Trophoblast cell (in vitro differentiated cells and primary cell): ENCODE data around the gene MYBPH.

Source experiments
- DNase-seq, 2 donors: peaks; one replicate each; pipeline ENCODE4 v3.0.0-alpha.2; 2016
- H2AFZ ChIP-seq: 2 replicates; pipeline ENCODE4 v1.6.1; 2013; ENCODE audit warnings: low read length, moderate library complexity, mild to moderate bottlenecking; ENCODE audit not compliant: insufficient read depth, poor library complexity
- H2AK5ac ChIP-seq: 2 replicates; pipeline ENCODE4 v1.6.1; 2013; ENCODE audit warnings: mild to moderate bottlenecking, low read length
- H2BK120ac ChIP-seq: 2 replicates; pipeline ENCODE4 v1.6.1; 2013; ENCODE audit warnings: low read length, mild to moderate bottlenecking, moderate library complexity; ENCODE audit not compliant: insufficient read depth, poor library complexity
- H2BK12ac ChIP-seq: 2 replicates; pipeline ENCODE4 v1.6.1; 2013; ENCODE audit warnings: mild to moderate bottlenecking, low read length, moderate library complexity
- H2BK5ac ChIP-seq: 2 replicates; pipeline ENCODE4 v1.6.1; 2013; ENCODE audit warnings: low read length, low read depth, moderate library complexity, mild to moderate bottlenecking; ENCODE audit not compliant: poor library complexity
- H3K14ac ChIP-seq: 2 replicates; pipeline ENCODE4 v1.6.1; 2013; ENCODE audit warnings: mild to moderate bottlenecking, low read length
- H3K18ac ChIP-seq: 2 replicates; pipeline ENCODE4 v1.6.1; 2013; ENCODE audit warnings: mild to moderate bottlenecking, low read length
- H3K23ac ChIP-seq: 2 replicates; pipeline ENCODE4 v1.6.1; 2013; ENCODE audit warnings: low read length
- H3K27ac ChIP-seq: 2 replicates; pipeline ENCODE4 v1.5.1; 2013; ENCODE audit warnings: low read depth, mild to moderate bottlenecking, inconsistent platforms, low read length, moderate library complexity
- H3K27me3 ChIP-seq: 2 replicates; pipeline ENCODE4 v1.6.1; 2013; ENCODE audit warnings: inconsistent platforms, mild to moderate bottlenecking, low read length, moderate library complexity; ENCODE audit not compliant: insufficient read depth
- H3K36me3 ChIP-seq, 2 experiments: 1 replicate in 1 of 2; 2 replicates in 1 of 2; pipeline ENCODE4 v1.6.1; 2013; ENCODE audit warnings: low read length in 2 of 2, mild to moderate bottlenecking in 2 of 2, moderate library complexity in 1 of 2; ENCODE audit not compliant: insufficient read depth in 2 of 2, control insufficient read depth in 1 of 2
- H3K4ac ChIP-seq: 2 replicates; pipeline ENCODE4 v1.6.1; 2013; ENCODE audit warnings: low read depth, mild to moderate bottlenecking, low read length, moderate library complexity
- H3K4me1 ChIP-seq, 2 experiments: 1 replicate in 1 of 2; 2 replicates in 1 of 2; pipeline ENCODE4 v1.6.1; 2013; ENCODE audit warnings: low read length in 2 of 2, mild to moderate bottlenecking in 2 of 2, moderate library complexity in 1 of 2; ENCODE audit not compliant: insufficient read depth in 2 of 2, control insufficient read depth in 1 of 2
- H3K4me2 ChIP-seq: 2 replicates; pipeline ENCODE4 v1.6.1; 2013; ENCODE audit warnings: inconsistent platforms, mild to moderate bottlenecking, low read length, moderate library complexity
- H3K4me3 ChIP-seq: 2 replicates; pipeline ENCODE4 v1.5.1; 2013; ENCODE audit warnings: mild to moderate bottlenecking, low read depth, low read length, inconsistent platforms
- H3K79me1 ChIP-seq: one replicate; pipeline ENCODE4 v1.6.1; 2013; ENCODE audit warnings: low read length
- H3K79me2 ChIP-seq: 2 replicates; pipeline ENCODE4 v1.6.1; 2013; ENCODE audit warnings: low read length, mild to moderate bottlenecking; ENCODE audit not compliant: control insufficient read depth, insufficient read depth, poor library complexity
- H3K9ac ChIP-seq: 2 replicates; pipeline ENCODE4 v1.6.1; 2013; ENCODE audit warnings: mild to moderate bottlenecking, low read length
- H3K9me3 ChIP-seq: 2 replicates; pipeline ENCODE4 v1.6.1; 2013; ENCODE audit warnings: low read depth, mild to moderate bottlenecking, control low read depth, inconsistent platforms, low read length; ENCODE audit not compliant: insufficient read depth
- H4K12ac ChIP-seq: 2 replicates; pipeline ENCODE4 v1.6.1; 2013; ENCODE audit warnings: low read depth, mild to moderate bottlenecking, low read length, moderate library complexity
- H4K8ac ChIP-seq: 2 replicates; pipeline ENCODE4 v1.6.1; 2013; ENCODE audit warnings: low read depth, mild to moderate bottlenecking, low read length, moderate library complexity
- H4K91ac ChIP-seq: one replicate; pipeline ENCODE4 v1.6.1; 2013; ENCODE audit warnings: low read depth, mild to moderate bottlenecking, low read length, moderate library complexity
- WGBS: extraction: QIAGEN DNeasy Blood & Tissue Kit; methylation state at CpG from one replicate; pipeline ENCODE4 v1.1.7; 2013; ENCODE audit warnings: missing lambda C conversion rate; ENCODE audit not compliant: insufficient read length, insufficient coverage; ENCODE audit errors: extremely low coverage; 5-methylcytosine and 5-hydroxymethylcytosine counted together

Gene MYBPH

DNA sequence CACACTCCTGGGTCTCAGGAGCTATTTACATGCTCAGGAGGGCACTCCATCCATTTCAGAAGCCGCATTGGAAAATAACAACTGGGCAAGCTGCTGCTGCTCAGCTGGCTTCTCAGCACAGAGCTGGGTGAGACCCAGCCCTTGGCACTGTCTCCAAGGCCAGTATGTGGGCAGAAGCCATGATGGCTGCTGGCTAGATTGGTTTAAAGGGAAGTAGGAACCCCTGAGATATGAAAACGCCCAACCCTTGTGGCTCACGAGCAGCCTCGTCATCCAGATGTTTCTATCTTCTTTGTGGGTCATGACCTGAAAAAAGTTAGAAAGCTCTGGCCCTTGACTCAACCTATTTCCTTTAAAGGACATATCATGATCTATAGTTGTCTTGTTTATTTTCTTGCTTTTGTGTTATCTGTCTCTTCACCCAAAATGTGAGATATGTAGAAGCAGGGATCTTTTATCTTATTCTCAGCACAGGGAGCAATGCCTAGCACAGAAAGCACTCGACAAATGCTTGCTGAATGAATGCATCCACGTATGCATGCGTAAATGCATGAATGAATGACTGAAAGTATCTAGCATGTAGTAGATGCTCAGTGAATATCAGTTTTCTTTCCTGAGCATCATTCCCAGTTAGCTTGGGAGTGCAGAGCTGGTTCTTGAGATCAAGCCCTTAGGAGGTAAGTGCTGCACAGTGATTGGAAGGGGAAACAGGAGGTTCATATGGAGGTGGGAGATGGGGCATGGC lies 11.6 kb downstream of the MYBPH start:
- Histone ChIP-seq H4K12ac (no peak overlapping the region), H2BK120ac (no peak overlapping the region)

DNA sequence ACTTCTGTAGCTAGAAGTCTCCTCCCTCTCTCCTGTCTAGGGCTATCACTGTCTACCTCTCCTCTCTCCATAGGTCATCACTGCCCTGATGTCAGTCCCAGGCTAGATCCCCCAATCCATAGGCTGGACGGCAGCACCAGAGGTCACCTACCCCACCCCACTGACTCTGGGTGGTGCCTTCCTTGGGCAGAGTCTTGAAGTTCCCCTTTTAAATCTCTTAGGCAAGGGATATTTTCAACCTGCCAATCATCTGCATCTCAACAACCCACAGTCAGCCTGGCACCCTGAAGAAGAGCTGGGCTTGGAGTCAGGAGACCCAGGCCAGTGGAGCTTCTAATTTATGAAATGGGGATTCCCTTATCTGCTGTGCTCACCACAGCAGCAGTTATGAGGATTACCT lies 13.2 kb downstream of the MYBPH start:
- Histone ChIP-seq H3K9ac (no peak overlapping the region), H3K79me2 (no peaks in the 10 kb centered on the region), H3K79me1 (no peaks in the 10 kb centered on the region), H3K36me3 (no peaks in the 10 kb centered on the region), H3K18ac (no peak overlapping the region), H3K23ac (no peak overlapping the region), H2BK5ac (no peak overlapping the region), H4K12ac (no peak overlapping the region), H3K14ac (no peak overlapping the region), H3K4me3 (no peak overlapping the region), H3K4ac (no peak overlapping the region), H3K27ac (no peak overlapping the region), H2BK12ac (no peak overlapping the region), H3K9me3 (peaks cover 2% of the 10 kb centered on the region), H4K91ac (no peak overlapping the region), H2AFZ (no peak overlapping the region), H4K8ac (no peak overlapping the region), H3K4me2 (no peak overlapping the region), H3K27me3 (no peaks in the 10 kb centered on the region), H2AK5ac (no peak overlapping the region), H3K4me1 (no peaks in the 10 kb centered on the region), H2BK120ac (no peak overlapping the region)
- no CpG with 5 or more reads among the region's 1 CpG for WGBS
- DNase-seq: no peak

More for the DNA sequence above, 11.6 kb downstream of the MYBPH start:
- no peak overlapping the region for H4K91ac ChIP-seq
- DNase-seq: no peak
- H4K8ac ChIP-seq: no peak overlapping the region
- no peak overlapping the region for H3K9ac ChIP-seq
- H3K23ac ChIP-seq: no peak overlapping the region
- no peak overlapping the region for H2BK12ac ChIP-seq
- H3K27me3 ChIP-seq: no peaks in the 10 kb centered on the region
- no peaks in the 10 kb centered on the region for H3K9me3 ChIP-seq
- H3K36me3 ChIP-seq: no peaks in the 10 kb centered on the region
- H3K4ac ChIP-seq: no peak overlapping the region
- H3K4me2 ChIP-seq: no peak overlapping the region
- H3K18ac ChIP-seq: no peak overlapping the region
- H3K14ac ChIP-seq: no peak overlapping the region
- H2AK5ac ChIP-seq: no peak overlapping the region
- H3K4me1 ChIP-seq: no peaks in the 10 kb centered on the region
- no peak overlapping the region for H2BK5ac ChIP-seq
- H3K27ac ChIP-seq: no peak overlapping the region
- no peaks in the 10 kb centered on the region for H3K79me1 ChIP-seq
- WGBS: no CpG with 5 or more reads among the region's 7 CpGs
- H2AFZ ChIP-seq: no peak overlapping the region
- H3K79me2 ChIP-seq: no peaks in the 10 kb centered on the region
- H3K4me3 ChIP-seq: no peak overlapping the region

DNA sequence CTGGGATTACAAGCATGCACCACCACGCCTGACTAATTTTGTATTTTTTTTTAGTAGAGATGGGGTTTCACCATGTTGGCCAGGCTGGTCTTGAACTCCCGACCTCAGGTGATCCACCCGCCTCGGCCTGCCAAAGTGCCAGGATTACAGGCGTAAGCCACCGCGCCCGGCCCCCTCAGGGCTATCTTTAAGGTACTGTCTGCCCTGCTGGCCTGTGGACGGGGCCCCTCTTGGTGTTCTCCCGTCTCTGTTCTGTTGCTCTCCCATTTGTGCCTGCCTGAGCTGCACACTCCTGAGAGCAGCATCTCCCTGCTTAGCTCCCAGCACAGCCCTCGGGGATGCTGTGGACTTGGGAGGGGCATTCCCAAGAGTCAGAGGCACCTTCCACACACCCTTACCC lies 13.9 kb downstream of the MYBPH start:
- H3K14ac ChIP-seq: no peak overlapping the region
- no peak for DNase-seq
- no peaks in the 10 kb centered on the region for H3K79me1 ChIP-seq
- no peak overlapping the region for H3K4ac ChIP-seq
- no peak overlapping the region for H4K8ac ChIP-seq
- no peak overlapping the region for H2BK120ac ChIP-seq
- no peak overlapping the region for H3K23ac ChIP-seq
- no peak overlapping the region for H3K9ac ChIP-seq
- H4K12ac ChIP-seq: no peak overlapping the region
- no peaks in the 10 kb centered on the region for H3K27me3 ChIP-seq
- H2BK5ac ChIP-seq: no peak overlapping the region
- WGBS: no CpG with 5 or more reads among the region's 11 CpGs
- H2AFZ ChIP-seq: no peak overlapping the region
- H3K4me1 ChIP-seq: no peaks in the 10 kb centered on the region
- peaks cover 2% of the 10 kb centered on the region for H3K9me3 ChIP-seq
- no peak overlapping the region for H3K4me2 ChIP-seq
- no peaks in the 10 kb centered on the region for H3K79me2 ChIP-seq
- H3K18ac ChIP-seq: no peak overlapping the region
- H3K4me3 ChIP-seq: no peak overlapping the region
- H2BK12ac ChIP-seq: no peak overlapping the region
- H3K27ac ChIP-seq: no peak overlapping the region
- no peak overlapping the region for H4K91ac ChIP-seq
- H2AK5ac ChIP-seq: no peak overlapping the region
- no peaks in the 10 kb centered on the region for H3K36me3 ChIP-seq

DNA sequence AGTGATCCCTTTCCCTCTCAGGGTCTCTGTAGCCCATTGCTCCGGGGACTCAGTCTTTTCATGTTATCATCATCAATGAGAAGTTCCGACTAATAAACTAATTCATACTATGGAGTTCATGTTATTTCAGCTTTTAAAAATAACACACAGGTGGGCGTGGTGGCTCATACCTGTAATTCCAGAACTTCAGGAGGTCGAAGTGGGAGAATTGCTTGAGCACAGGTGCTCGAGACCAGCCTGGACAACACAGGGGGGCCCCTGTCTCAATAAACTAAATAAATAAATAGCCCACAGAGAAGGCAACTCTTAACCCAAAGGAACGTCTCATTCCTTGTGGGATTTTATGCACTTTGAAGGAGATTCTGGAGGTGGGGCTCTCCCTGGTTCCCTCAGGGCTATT lies 14.5 kb downstream of the MYBPH start:
- Histone ChIP-seq H3K4me1 (peaks cover 0 to 2% of the 10 kb centered on the region in 2 experiments), H3K36me3 (no peaks in the 10 kb centered on the region), H3K18ac (no peak overlapping the region), H3K27ac (no peak overlapping the region), H2BK120ac (no peak overlapping the region), H2BK5ac (no peak overlapping the region), H3K79me2 (no peaks in the 10 kb centered on the region), H4K91ac (no peak overlapping the region), H3K79me1 (no peaks in the 10 kb centered on the region), H3K4me2 (no peak overlapping the region), H3K14ac (no peak overlapping the region), H3K4me3 (no peak overlapping the region), H2BK12ac (no peak overlapping the region), H4K8ac (no peak overlapping the region), H3K9me3 (peaks cover 2% of the 10 kb centered on the region), H2AFZ (no peak overlapping the region), H3K4ac (no peak overlapping the region), H3K23ac (no peak overlapping the region), H2AK5ac (no peak overlapping the region), H3K27me3 (no peaks in the 10 kb centered on the region), H4K12ac (no peak overlapping the region), H3K9ac (no peak overlapping the region)
- no CpG with 5 or more reads among the region's 6 CpGs for WGBS
- no peak for DNase-seq
